Type B pancreatic cell (in vitro differentiated cells): ENCODE data around the gene DOCK4. TPM values are rescaled to one million over a fixed set of nuclear protein-coding genes. Genes with fewer than 3 reads are reported as not detected.
"Not testable (repeated sequence)": the region's sequence is repeated elsewhere in the genome, so short reads cannot be mapped to it uniquely, and the experiment has no call there.

ENCODE experiments used
- DNase-seq: peaks from one replicate; pipeline ENCODE4 v3.0.0; 2021; ENCODE audit warnings: mixed read lengths; ENCODE audit not compliant: unreplicated experiment; ENCODE audit errors: extremely low spot score
- H3K27ac Mint-ChIP-seq: 2 replicates; pipeline ENCODE4 v1.8.0; 2021; ENCODE audit warnings: mild to moderate bottlenecking, mixed read lengths
- H3K27me3 Mint-ChIP-seq: 2 replicates; pipeline ENCODE4 v1.8.0; 2021; ENCODE audit warnings: mixed read lengths
- H3K36me3 Mint-ChIP-seq: 2 replicates; pipeline ENCODE4 v1.8.0; 2021; ENCODE audit warnings: mixed read lengths
- H3K4me1 Mint-ChIP-seq: one replicate; pipeline ENCODE4 v1.8.0; 2021; ENCODE audit warnings: mixed read lengths; ENCODE audit not compliant: unreplicated experiment
- H3K4me3 Mint-ChIP-seq: 2 replicates; pipeline ENCODE4 v1.8.0; 2021; ENCODE audit warnings: mild to moderate bottlenecking, mixed read lengths
- H3K9me3 Mint-ChIP-seq: 2 replicates; pipeline ENCODE4 v1.8.0; 2021; ENCODE audit warnings: mixed read lengths
- CTCF ChIP-seq: fragments of 200-600 bp; sonication (generic); conservative IDR thresholded peaks from 2 replicates; pipeline ENCODE4 v1.5.0; 2021; ENCODE audit warnings: antibody characterized with exemption, mild to moderate bottlenecking
- total RNA-seq: library from RNA; stranded (reverse); gene quantifications from 2 replicates; pipeline ENCODE4 v1.2.1, GENCODE V29; 2021; ENCODE audit warnings: low replicate concordance

The DOCK4 gene
- total RNA-seq, 1 donor from 2014 or later = 24.6 TPM

GRCh38 chr7:111918461-111918860 is 287.7 kb downstream of the DOCK4 start:
- Mint-ChIP-seq H3K9me3 (no peaks in the 10 kb centered on the region), H3K27me3 (no peaks in the 10 kb centered on the region), H3K4me3 (no peak overlapping the region), H3K27ac (no peak overlapping the region), H3K4me1 (peaks cover 6% of the 10 kb centered on the region), H3K36me3 (peaks cover 11% of the 10 kb centered on the region)
- no peak for TF ChIP-seq CTCF
- DNase-seq = no peak

- not testable (repeated sequence) for H3K4me3 Mint-ChIP-seq, H3K27ac Mint-ChIP-seq, H3K9me3 Mint-ChIP-seq, DNase-seq, H3K4me1 Mint-ChIP-seq, H3K27me3 Mint-ChIP-seq
- H3K36me3 Mint-ChIP-seq = peaks cover 11% of the 10 kb centered on the region
These were observed 288.8 kb downstream of the DOCK4 start for GRCh38 chr7:111917404-111917803.

GRCh38 chr7:111914291-111914690 is 291.9 kb downstream of the DOCK4 start:
- Mint-ChIP-seq H3K36me3 (peaks cover 8% of the 10 kb centered on the region), H3K4me3 (no peak overlapping the region), H3K27me3 (no peaks in the 10 kb centered on the region), H3K9me3 (no peaks in the 10 kb centered on the region), H3K4me1 (peaks cover 10% of the 10 kb centered on the region), H3K27ac (no peak overlapping the region)
- TF ChIP-seq CTCF = no peak
- no peak for DNase-seq

- H3K27ac Mint-ChIP-seq = no peak overlapping the region
- H3K4me1 Mint-ChIP-seq = peaks cover 10% of the 10 kb centered on the region
- H3K36me3 Mint-ChIP-seq = peaks cover 25% of the 10 kb centered on the region
- no peak for DNase-seq
- H3K9me3 Mint-ChIP-seq = no peaks in the 10 kb centered on the region
- H3K4me3 Mint-ChIP-seq = no peak overlapping the region
- no peak for TF ChIP-seq CTCF
- no peaks in the 10 kb centered on the region for H3K27me3 Mint-ChIP-seq
These were observed 294.8 kb downstream of the DOCK4 start for GRCh38 chr7:111911166-111911961.

GRCh38 chr7:111910656-111911055 is 295.5 kb downstream of the DOCK4 start:
- no peak for DNase-seq
- H3K4me1 Mint-ChIP-seq = peaks cover 10% of the 10 kb centered on the region

GRCh38 chr7:111908673-111909072 is 297.5 kb downstream of the DOCK4 start:
- not testable (repeated sequence) for H3K27ac Mint-ChIP-seq, H3K27me3 Mint-ChIP-seq, DNase-seq, H3K9me3 Mint-ChIP-seq, H3K4me3 Mint-ChIP-seq, H3K4me1 Mint-ChIP-seq
- peaks cover 23% of the 10 kb centered on the region for H3K36me3 Mint-ChIP-seq

More at GRCh38 chr7:111910656-111911055, 295.5 kb downstream of the DOCK4 start:
- TF ChIP-seq CTCF = no peak
- no peak overlapping the region for H3K27ac Mint-ChIP-seq
- H3K27me3 Mint-ChIP-seq = no peaks in the 10 kb centered on the region
- peaks cover 30% of the 10 kb centered on the region for H3K36me3 Mint-ChIP-seq
- H3K9me3 Mint-ChIP-seq = no peaks in the 10 kb centered on the region
- no peak overlapping the region for H3K4me3 Mint-ChIP-seq
